ENCODE measurements around the gene TRIM28. TPM values are rescaled to one million over a fixed set of nuclear protein-coding genes. Genes with fewer than 3 reads are reported as not detected.

The TRIM28 gene
- total and polyA plus RNA-seq, 2 experiments from 2014 or later = 303 to 650 TPM

DNA sequence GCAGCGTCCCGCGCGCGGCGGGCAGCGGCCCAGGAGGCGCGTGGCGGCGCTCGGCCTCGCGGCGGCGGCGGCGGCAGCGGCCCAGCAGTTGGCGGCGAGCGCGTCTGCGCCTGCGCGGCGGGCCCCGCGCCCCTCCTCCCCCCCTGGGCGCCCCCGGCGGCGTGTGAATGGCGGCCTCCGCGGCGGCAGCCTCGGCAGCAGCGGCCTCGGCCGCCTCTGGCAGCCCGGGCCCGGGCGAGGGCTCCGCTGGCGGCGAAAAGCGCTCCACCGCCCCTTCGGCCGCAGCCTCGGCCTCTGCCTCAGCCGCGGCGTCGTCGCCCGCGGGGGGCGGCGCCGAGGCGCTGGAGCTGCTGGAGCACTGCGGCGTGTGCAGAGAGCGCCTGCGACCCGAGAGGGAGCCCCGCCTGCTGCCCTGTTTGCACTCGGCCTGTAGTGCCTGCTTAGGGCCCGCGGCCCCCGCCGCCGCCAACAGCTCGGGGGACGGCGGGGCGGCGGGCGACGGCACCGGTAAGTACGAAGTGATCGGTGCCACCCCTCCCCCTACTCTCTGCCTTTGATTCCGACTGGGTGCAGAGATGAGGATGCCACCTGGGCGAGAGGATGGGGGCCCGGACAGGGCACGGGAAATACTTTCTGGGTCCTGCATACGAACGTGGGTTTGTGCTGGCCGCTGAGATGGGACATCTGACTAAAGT, 874 bp downstream of the TRIM28 start:
- Histone ChIP-seq H3K27me3 (peaks cover 20% of the 10 kb centered on the region), H3K4me3 (peak overlapping the region; percentile 84), H3K9me3 (ENCODE audit: low read depth) (no peaks in the 10 kb centered on the region), H3K4me1 (ENCODE audit: low read depth) (peaks cover 12% of the 10 kb centered on the region), H3K36me3 (peaks cover 27% of the 10 kb centered on the region), H3K27ac (peak overlapping the region; percentile 90)
- TF ChIP-seq, protein P1, sequence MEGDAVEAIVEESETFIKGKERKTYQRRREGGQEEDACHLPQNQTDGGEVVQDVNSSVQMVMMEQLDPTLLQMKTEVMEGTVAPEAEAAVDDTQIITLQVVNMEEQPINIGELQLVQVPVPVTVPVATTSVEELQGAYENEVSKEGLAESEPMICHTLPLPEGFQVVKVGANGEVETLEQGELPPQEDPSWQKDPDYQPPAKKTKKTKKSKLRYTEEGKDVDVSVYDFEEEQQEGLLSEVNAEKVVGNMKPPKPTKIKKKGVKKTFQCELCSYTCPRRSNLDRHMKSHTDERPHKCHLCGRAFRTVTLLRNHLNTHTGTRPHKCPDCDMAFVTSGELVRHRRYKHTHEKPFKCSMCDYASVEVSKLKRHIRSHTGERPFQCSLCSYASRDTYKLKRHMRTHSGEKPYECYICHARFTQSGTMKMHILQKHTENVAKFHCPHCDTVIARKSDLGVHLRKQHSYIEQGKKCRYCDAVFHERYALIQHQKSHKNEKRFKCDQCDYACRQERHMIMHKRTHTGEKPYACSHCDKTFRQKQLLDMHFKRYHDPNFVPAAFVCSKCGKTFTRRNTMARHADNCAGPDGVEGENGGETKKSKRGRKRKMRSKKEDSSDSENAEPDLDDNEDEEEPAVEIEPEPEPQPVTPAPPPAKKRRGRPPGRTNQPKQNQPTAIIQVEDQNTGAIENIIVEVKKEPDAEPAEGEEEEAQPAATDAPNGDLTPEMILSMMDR (IDR thresholded peaks at IDR 0.05; ENCODE audit: low read depth, low read length) = no peak
- DNase-seq (ENCODE audit: low read depth in 1 of 2, low spot score in 1 of 2) = peak; percentile 66 to 76

DNA sequence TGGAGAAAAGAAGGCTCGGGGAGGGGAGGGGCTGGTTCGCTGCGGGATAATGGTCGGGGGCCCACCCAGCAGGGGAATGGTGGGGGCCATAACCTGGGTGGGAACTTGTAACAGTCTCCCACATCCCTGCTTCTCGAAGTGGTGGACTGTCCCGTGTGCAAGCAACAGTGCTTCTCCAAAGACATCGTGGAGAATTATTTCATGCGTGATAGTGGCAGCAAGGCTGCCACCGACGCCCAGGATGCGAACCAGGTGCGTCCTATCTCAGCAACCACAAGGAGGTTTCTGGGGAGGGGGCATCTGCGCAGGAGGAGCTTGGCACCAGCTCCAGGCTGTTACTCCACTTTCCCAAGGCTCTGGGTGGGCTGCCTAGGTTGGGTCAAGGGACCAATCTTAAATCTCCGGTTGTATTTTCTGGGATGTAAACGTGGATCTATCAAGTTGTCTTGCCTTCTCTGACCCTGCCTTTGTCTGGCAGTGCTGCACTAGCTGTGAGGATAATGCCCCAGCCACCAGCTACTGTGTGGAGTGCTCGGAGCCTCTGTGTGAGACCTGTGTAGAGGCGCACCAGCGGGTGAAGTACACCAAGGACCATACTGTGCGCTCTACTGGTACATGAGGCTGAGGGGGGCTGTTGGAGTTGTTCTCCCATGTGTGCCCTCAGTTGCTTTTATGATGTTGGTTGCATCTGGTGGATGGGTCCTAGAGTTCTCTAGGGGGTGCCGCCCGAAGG, 1.6 kb downstream of the TRIM28 start:
- Histone ChIP-seq H3K36me3 (peaks cover 33% of the 10 kb centered on the region), H3K4me3 (peak overlapping the region; percentile 84), H3K27ac (peak overlapping the region; percentile 90), H3K4me1 (ENCODE audit: low read depth) (peaks cover 12% of the 10 kb centered on the region), H3K9me3 (ENCODE audit: low read depth) (no peaks in the 10 kb centered on the region), H3K27me3 (peaks cover 17% of the 10 kb centered on the region)
- TF ChIP-seq, protein P1 (IDR thresholded peaks at IDR 0.05; ENCODE audit: low read depth, low read length) = no peak
- no peak for DNase-seq (ENCODE audit: low read depth in 1 of 2, low spot score in 1 of 2)

DNA sequence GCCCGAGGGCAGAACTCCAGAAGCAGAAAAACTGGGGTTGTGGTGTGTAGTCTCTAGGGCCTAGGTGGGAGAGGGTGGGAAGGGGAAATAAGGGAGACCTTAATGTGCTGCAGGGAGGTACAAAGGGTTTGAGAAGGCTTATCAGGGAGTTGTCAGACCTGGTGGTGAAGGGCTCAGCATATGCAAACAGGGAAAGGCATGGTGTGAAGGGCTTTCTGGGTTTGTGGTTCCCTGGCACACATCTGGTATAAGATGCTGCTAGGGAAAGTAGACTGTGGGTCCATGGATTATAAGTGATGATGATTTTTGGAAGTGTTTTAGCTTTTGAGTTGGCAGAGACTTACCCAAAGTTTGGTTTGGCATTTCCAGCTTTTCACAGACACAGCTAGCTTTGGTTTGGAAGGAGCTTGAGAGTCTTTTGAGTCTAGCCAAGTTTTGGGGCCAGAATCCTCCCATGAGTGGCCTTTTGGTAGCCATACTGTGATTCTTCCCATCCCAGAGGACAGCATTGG, 2.2 kb downstream of the TRIM28 start:
- Histone ChIP-seq H3K27ac (peak overlapping the region; percentile 42), H3K36me3 (peaks cover 39% of the 10 kb centered on the region), H3K4me3 (peak overlapping the region; percentile 84), H3K4me1 (ENCODE audit: low read depth) (peaks cover 12% of the 10 kb centered on the region), H3K27me3 (peaks cover 15% of the 10 kb centered on the region), H3K9me3 (ENCODE audit: low read depth) (no peaks in the 10 kb centered on the region)
- DNase-seq (ENCODE audit: low read depth in 1 of 2, low spot score in 1 of 2) = no peak
- TF ChIP-seq, protein P1 (IDR thresholded peaks at IDR 0.05; ENCODE audit: low read depth, low read length) = no peak

DNA sequence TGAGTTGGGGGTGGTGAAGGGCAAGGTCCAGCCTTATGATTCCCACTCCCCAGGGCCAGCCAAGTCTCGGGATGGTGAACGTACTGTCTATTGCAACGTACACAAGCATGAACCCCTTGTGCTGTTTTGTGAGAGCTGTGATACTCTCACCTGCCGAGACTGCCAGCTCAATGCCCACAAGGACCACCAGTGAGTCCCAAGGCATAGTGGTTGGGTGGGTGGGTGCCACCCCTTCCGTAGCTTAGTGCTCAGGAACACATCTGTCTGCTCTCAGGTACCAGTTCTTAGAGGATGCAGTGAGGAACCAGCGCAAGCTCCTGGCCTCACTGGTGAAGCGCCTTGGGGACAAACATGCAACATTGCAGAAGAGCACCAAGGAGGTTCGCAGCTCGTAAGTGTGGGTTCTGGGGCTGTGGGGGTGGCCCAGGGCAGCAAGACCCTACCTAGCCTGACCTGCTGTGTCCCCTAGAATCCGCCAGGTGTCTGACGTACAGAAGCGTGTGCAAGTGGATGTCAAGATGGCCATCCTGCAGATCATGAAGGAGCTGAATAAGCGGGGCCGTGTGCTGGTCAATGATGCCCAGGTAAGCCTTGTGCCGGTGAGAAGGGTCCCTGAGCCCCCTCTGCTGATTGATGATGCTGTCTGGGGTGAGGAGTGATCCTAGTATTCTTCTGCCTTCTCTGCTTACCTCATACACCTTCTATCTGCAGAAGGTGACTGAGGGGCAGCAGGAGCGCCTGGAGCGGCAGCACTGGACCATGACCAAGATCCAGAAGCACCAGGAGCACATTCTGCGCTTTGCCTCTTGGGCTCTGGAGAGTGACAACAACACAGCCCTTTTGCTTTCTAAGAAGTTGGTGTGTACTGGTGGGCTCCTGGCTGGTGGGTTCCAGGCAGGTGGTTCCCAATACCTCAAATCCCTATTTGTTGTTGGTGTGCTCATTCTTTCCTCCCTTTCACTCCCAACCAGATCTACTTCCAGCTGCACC, 3.8 kb downstream of the TRIM28 start:
- Histone ChIP-seq H3K9me3 (ENCODE audit: low read depth) (no peaks in the 10 kb centered on the region), H3K36me3 (peaks cover 47% of the 10 kb centered on the region), H3K4me1 (ENCODE audit: low read depth) (peaks cover 12% of the 10 kb centered on the region), H3K27me3 (peaks cover 4% of the 10 kb centered on the region), H3K27ac (no peak overlapping the region), H3K4me3 (no peak overlapping the region)
- TF ChIP-seq, protein P1 (IDR thresholded peaks at IDR 0.05; ENCODE audit: low read depth, low read length) = no peak
- DNase-seq (ENCODE audit: low read depth in 1 of 2, low spot score in 1 of 2) = no peak
